HepG2 (cell line): ENCODE results near the gene GNAL. TPM values are rescaled to one million over a fixed set of nuclear protein-coding genes. Genes with fewer than 3 reads are reported as not detected.

Experiments
- CBX2 ChIP-seq, 2 experiments: fragments of 200-600 bp in 1 of 2; sonication (generic); formaldehyde crosslinking in 1 of 2; IDR thresholded peaks; 2 replicates each; pipeline versions ENCODE4 v1.7.0 to v1.8.1; 2018 to 2022; ENCODE audit warnings: low read depth in 2 of 2, low read length in 1 of 2, mild to moderate bottlenecking in 1 of 2, missing genetic modification reagents in 1 of 2
- CHD2 ChIP-seq: IDR thresholded peaks from 2 replicates; pipeline ENCODE4 v1.6.1; 2011; ENCODE audit warnings: low read depth, low read length, improper control_type of control experiment
- CREM ChIP-seq, 2 experiments: sonication (generic) in 1 of 2; formaldehyde crosslinking in 1 of 2; IDR thresholded peaks; 2 replicates each; pipeline versions ENCODE4 v1.4.0 to v1.6.1; 2016 to 2020; ENCODE audit warnings: antibody characterized with exemption in 1 of 2, mild to moderate bottlenecking in 1 of 2, missing genetic modification reagents in 1 of 2
- DNMT1 ChIP-seq: sonication (generic); formaldehyde crosslinking; IDR thresholded peaks from 2 replicates; pipeline ENCODE4 v1.5.1; 2020; ENCODE audit warnings: mild to moderate bottlenecking, missing genetic modification reagents
- EEA1 ChIP-seq: sonication (generic); formaldehyde crosslinking; IDR thresholded peaks from 2 replicates; pipeline ENCODE4 v1.5.1; 2020; ENCODE audit warnings: mild to moderate bottlenecking, missing genetic modification reagents, borderline replicate concordance
- MAFF ChIP-seq: IDR thresholded peaks from 2 replicates; pipeline ENCODE4 v1.6.1; 2011; ENCODE audit warnings: low read depth, low read length, improper control_type of control experiment
- MAZ ChIP-seq, 2 experiments: sonication (generic) in 1 of 2; formaldehyde crosslinking in 1 of 2; IDR thresholded peaks; 2 replicates each; pipeline versions ENCODE4 v1.5.0 to v1.6.1; 2012 to 2020; ENCODE audit warnings: low read depth in 2 of 2, mild to moderate bottlenecking in 2 of 2, borderline replicate concordance in 1 of 2, improper control_type of control experiment in 1 of 2, low read length in 1 of 2, missing genetic modification reagents in 1 of 2, moderate library complexity in 1 of 2
- MEF2D ChIP-seq: sonication (generic); formaldehyde crosslinking; IDR thresholded peaks from 2 replicates; pipeline ENCODE4 v1.5.1; 2020; ENCODE audit warnings: mild to moderate bottlenecking, missing genetic modification reagents
- MLLT10 ChIP-seq: sonication (generic); formaldehyde crosslinking; IDR thresholded peaks from 2 replicates; pipeline ENCODE4 v1.4.0; 2020; ENCODE audit warnings: missing genetic modification reagents
- NFE2L1 ChIP-seq: sonication (generic); formaldehyde crosslinking; IDR thresholded peaks from 2 replicates; pipeline ENCODE4 v1.4.0; 2020; ENCODE audit warnings: missing genetic modification reagents, mild to moderate bottlenecking, borderline replicate concordance
- NONO ChIP-seq, 2 experiments: fragments of 450-650 bp in 1 of 2; sonication (generic) in 1 of 2; formaldehyde crosslinking in 1 of 2; IDR thresholded peaks in 1 of 2; conservative IDR thresholded peaks in 1 of 2; 2 replicates each; pipeline versions ENCODE4 v1.6.1 to v1.8.0; 2017 to 2022; ENCODE audit warnings: mild to moderate bottlenecking in 1 of 2, missing genetic modification reagents in 1 of 2, moderate library complexity in 1 of 2
- NR2C2 ChIP-seq: sonication (generic); formaldehyde crosslinking; IDR thresholded peaks from 2 replicates; pipeline ENCODE4 v1.4.0; 2020; ENCODE audit warnings: missing genetic modification reagents, mild to moderate bottlenecking, moderate library complexity, borderline replicate concordance
- RCOR2 ChIP-seq: IDR thresholded peaks from 2 replicates; pipeline ENCODE4 v1.6.1; 2016; ENCODE audit warnings: missing biosample characterization, missing genetic modification reagents
- TAF1 ChIP-seq: sonication (generic); formaldehyde crosslinking; IDR thresholded peaks from 2 replicates; pipeline ENCODE4 v1.4.0; 2020; ENCODE audit warnings: missing genetic modification reagents
- ZBTB7B ChIP-seq: sonication (generic); formaldehyde crosslinking; IDR thresholded peaks from 2 replicates; pipeline ENCODE4 v1.4.0; 2020; ENCODE audit warnings: missing genetic modification reagents
- ZNF207 ChIP-seq: fragments of 450-650 bp; IDR thresholded peaks from 2 replicates; pipeline ENCODE4 v1.6.1; 2016; ENCODE audit warnings: antibody characterized with exemption, borderline replicate concordance
- ZSCAN20 ChIP-seq: sonication (generic); formaldehyde crosslinking; IDR thresholded peaks from 2 replicates; pipeline ENCODE4 v1.4.0; 2020; ENCODE audit warnings: missing genetic modification reagents, mild to moderate bottlenecking, borderline replicate concordance
- ZZZ3 ChIP-seq: sonication (generic); formaldehyde crosslinking; IDR thresholded peaks from 2 replicates; pipeline ENCODE4 v1.4.0; 2020; ENCODE audit warnings: missing genetic modification reagents, mild to moderate bottlenecking, borderline replicate concordance
- polyA plus RNA-seq, 8 experiments: library from polyadenylated mRNA; depleted of rRNA in 3 of 8; stranded (reverse) in 7 of 8; unstranded in 1 of 8; fragments of >200 nt; fragmentation: Illumina TruSeq in 4 of 8; extraction: Trizol in 4 of 8; gene quantifications; 2 replicates each; pipeline versions ENCODE4 v1.2.1 to v1.2.3, GENCODE V29; 2011 to 2016; ENCODE audit warnings: low read depth in 4 of 8, missing spikeins in 1 of 8, mixed read lengths in 1 of 8; ENCODE audit not compliant: insufficient read depth in 1 of 8
- total RNA-seq, 5 experiments: library from RNA; depleted of rRNA; stranded (reverse); fragments of >200 nt; fragmentation: Illumina TruSeq; extraction: Trizol; gene quantifications; 2 replicates each; pipeline ENCODE4 v1.2.3, GENCODE V29; 2016; ENCODE audit warnings: low read depth in 1 of 5
- TF ChIP-seq, protein P1 (sequence below): sonication (generic); formaldehyde crosslinking; IDR thresholded peaks from 2 replicates; pipeline ENCODE4 v1.8.0; 2022; ENCODE audit warnings: missing genetic modification reagents, mild to moderate bottlenecking, borderline replicate concordance
- TF ChIP-seq, protein P2 (sequence below): sonication (generic); formaldehyde crosslinking; IDR thresholded peaks from 2 replicates; pipeline ENCODE4 v1.8.1; 2023; ENCODE audit warnings: missing genetic modification reagents, inconsistent platforms, borderline replicate concordance
- TF ChIP-seq, protein P3 (sequence below): sonication (generic); formaldehyde crosslinking; conservative IDR thresholded peaks from 2 replicates; pipeline ENCODE4 v1.8.0; 2022; ENCODE audit warnings: missing genetic modification reagents
- TF ChIP-seq, protein P4 (sequence below): sonication (generic); formaldehyde crosslinking; IDR thresholded peaks from 2 replicates; pipeline ENCODE4 v1.4.0; 2020; ENCODE audit warnings: mild to moderate bottlenecking, missing genetic modification reagents

The GNAL gene
- total and polyA plus RNA-seq, 2 of the 13 experiments (the other 11 are each of a cell fraction or from before 2014, with no cell fraction given) = 0.87 to 1.4 TPM

DNA sequence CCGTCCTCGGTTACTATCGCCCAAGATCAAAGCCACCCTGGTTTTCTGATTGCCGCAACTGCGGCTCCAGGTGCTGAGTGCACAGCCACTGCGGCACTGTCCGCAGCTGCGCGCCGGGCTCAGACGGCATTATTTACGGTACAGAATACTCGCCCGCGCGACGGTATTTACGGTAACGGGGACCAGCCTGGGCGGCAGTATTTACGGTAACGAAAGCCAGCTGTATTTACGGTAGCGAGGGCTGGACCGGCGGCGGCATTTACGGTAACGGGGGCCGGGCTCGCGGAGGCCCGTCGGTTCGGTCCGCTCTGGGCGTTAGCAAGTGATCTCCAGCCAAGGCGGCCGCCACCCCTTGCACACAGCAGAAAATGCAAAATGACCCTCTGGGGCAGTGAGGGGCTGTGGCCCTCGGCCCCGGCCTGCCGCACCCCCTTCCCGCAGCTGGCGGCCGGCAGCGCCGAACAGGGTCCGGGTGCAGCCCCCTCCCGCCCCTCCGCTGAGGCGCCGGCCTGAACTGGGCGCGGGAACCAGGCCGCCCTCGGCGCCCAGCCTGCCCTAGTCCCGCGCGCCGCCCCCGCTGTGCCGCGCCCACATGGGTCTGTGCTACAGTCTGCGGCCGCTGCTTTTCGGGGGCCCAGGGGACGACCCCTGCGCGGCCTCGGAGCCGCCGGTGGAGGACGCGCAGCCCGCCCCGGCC is at the start of gene GNAL (continued):
- TF ChIP-seq, protein P1, sequence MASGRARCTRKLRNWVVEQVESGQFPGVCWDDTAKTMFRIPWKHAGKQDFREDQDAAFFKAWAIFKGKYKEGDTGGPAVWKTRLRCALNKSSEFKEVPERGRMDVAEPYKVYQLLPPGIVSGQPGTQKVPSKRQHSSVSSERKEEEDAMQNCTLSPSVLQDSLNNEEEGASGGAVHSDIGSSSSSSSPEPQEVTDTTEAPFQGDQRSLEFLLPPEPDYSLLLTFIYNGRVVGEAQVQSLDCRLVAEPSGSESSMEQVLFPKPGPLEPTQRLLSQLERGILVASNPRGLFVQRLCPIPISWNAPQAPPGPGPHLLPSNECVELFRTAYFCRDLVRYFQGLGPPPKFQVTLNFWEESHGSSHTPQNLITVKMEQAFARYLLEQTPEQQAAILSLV (CRISPR knock-in tag) = no peak
- TF ChIP-seq ZZZ3 (CRISPR knock-in tag) (no peak), RCOR2 (CRISPR knock-in tag) (no peak), CBX2 (IDR thresholded peaks at IDR 0.05; ENCODE audit: low read depth, low read length) (peak; percentile 88; the same call in 1 of the 2 replicates), CBX2 (CRISPR knock-in tag; IDR thresholded peaks at IDR 0.05; ENCODE audit: low read depth) (peak; percentile 99), CREM (IDR thresholded peaks at IDR 0.05) (no peak), CREM (CRISPR knock-in tag; IDR thresholded peaks at IDR 0.05) (no peak), MLLT10 (CRISPR knock-in tag) (no peak), ZSCAN20 (CRISPR knock-in tag) (no peak), EEA1 (no peak), NONO (IDR thresholded peaks at IDR 0.05) (no peak), NONO (CRISPR knock-in tag; conservative IDR thresholded peaks at IDR 0.05) (peak; percentile 70), MEF2D (0 out of 2 replicates have a peak, but pooled peaks have one; percentile 38), MAZ (IDR thresholded peaks at IDR 0.05; ENCODE audit: borderline replicate concordance, low read depth, low read length) (no peak), MAZ (CRISPR knock-in tag; IDR thresholded peaks at IDR 0.05; ENCODE audit: low read depth) (peak; percentile 17; the same call in 1 of the 2 replicates), ZBTB7B (CRISPR knock-in tag) (peak; percentile 51; the same call in 1 of the 2 replicates), DNMT1 (CRISPR knock-in tag) (no peak), NFE2L1 (no peak), ZNF207 (no peak), CHD2 (no peak), NR2C2 (CRISPR knock-in tag) (no peak), MAFF (no peak), TAF1 (CRISPR knock-in tag) (no peak)
- TF ChIP-seq, protein P2, sequence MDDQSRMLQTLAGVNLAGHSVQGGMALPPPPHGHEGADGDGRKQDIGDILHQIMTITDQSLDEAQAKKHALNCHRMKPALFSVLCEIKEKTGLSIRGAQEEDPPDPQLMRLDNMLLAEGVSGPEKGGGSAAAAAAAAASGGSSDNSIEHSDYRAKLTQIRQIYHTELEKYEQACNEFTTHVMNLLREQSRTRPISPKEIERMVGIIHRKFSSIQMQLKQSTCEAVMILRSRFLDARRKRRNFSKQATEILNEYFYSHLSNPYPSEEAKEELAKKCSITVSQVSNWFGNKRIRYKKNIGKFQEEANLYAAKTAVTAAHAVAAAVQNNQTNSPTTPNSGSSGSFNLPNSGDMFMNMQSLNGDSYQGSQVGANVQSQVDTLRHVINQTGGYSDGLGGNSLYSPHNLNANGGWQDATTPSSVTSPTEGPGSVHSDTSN (CRISPR knock-in tag) = no peak
- TF ChIP-seq, protein P3, sequence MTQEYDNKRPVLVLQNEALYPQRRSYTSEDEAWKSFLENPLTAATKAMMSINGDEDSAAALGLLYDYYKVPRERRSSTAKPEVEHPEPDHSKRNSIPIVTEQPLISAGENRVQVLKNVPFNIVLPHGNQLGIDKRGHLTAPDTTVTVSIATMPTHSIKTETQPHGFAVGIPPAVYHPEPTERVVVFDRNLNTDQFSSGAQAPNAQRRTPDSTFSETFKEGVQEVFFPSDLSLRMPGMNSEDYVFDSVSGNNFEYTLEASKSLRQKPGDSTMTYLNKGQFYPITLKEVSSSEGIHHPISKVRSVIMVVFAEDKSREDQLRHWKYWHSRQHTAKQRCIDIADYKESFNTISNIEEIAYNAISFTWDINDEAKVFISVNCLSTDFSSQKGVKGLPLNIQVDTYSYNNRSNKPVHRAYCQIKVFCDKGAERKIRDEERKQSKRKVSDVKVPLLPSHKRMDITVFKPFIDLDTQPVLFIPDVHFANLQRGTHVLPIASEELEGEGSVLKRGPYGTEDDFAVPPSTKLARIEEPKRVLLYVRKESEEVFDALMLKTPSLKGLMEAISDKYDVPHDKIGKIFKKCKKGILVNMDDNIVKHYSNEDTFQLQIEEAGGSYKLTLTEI = no peak
- TF ChIP-seq, protein P4, sequence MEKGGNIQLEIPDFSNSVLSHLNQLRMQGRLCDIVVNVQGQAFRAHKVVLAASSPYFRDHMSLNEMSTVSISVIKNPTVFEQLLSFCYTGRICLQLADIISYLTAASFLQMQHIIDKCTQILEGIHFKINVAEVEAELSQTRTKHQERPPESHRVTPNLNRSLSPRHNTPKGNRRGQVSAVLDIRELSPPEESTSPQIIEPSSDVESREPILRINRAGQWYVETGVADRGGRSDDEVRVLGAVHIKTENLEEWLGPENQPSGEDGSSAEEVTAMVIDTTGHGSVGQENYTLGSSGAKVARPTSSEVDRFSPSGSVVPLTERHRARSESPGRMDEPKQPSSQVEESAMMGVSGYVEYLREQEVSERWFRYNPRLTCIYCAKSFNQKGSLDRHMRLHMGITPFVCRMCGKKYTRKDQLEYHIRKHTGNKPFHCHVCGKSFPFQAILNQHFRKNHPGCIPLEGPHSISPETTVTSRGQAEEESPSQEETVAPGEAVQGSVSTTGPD (CRISPR knock-in tag) = no peak
